GM12892 (cell line): ENCODE results near the gene RAPGEF1.

Experiments used
- POLR2A ChIP-seq: IDR thresholded peaks from 2 replicates; pipeline ENCODE4 v1.6.1; 2011; ENCODE audit warnings: low read depth, low read length, control low read depth
- TAF1 ChIP-seq: IDR thresholded peaks from 2 replicates; pipeline ENCODE4 v1.6.1; 2011; ENCODE audit warnings: low read depth, mild to moderate bottlenecking, control low read depth, low read length, borderline replicate concordance

GRCh38 chr9:131625790-131626670 is 113.8 kb downstream of the RAPGEF1 start:
- TF ChIP-seq POLR2A (no peak), TAF1 (no peak)
